SHP77 treated with DMSO at 0.1 percent for 48 hours (cell line): Measurements from ENCODE around the gene GLO1.
"Not testable (repeated sequence)": the region's sequence is repeated elsewhere in the genome, so short reads cannot be mapped to it uniquely, and the experiment has no call there.

ENCODE experiments used
- DNase-seq: peaks from one replicate; lab custom pipeline; 2025; lab: John Stamatoyannopoulos, UW

Gene GLO1

GRCh38 chr6:38705924-38706323, 3.0 kb upstream of the GLO1 start:
- no peak for DNase-seq

DNA sequence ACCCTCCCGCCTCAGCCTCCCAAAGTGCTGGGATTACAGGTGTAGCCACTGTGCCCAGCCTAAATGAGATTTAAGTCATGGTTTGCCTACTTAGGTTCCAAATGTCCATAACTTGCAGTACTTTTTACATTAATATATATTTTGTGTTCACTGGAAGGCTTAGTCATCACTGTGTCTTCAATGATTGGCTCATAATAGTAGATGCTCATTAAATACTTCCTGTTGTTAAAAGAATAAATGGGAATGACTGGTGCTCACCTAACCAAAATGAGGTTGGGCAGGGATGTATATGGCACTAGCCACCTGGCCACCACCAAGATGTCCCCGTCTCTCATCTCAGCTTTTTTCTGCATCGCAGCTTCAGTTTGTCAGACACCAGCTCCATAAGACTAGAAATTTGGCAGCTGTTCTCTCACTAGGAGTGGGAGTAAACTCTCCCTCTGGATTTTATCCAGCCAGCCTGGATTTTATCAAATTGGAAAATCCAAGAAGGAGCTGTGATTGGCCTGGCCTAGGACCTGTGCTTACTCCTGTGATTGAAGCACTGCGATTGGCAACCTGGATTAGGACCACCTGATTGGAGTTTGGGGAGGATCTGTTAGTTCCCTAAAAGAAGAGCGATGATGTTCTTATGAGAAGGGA, 1.1 kb upstream of the GLO1 start:
- DNase-seq = no peak

DNA sequence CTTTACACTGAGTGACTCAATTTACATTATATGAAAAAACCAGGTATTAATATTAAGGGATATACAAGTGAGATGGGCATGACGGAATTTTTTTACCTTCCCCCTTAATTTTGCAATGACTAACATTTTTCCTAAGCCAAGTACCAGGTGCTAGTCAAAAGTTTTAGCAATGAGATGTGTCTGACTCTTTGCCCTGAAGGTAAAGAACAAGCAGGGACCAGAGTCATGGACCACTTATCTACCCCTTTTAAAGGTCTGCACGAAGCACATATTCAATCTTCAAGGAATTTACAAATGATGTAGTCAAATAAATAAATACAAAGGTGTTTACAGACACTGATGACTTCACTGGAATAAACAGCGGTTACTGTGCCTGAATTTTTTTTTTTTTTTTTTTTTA, 1.4 kb downstream of the GLO1 start:
- no peak for DNase-seq

- not testable (repeated sequence) for DNase-seq
Measured at GRCh38 chr6:38699702-38700101, 3.2 kb downstream of the GLO1 start.

DNA sequence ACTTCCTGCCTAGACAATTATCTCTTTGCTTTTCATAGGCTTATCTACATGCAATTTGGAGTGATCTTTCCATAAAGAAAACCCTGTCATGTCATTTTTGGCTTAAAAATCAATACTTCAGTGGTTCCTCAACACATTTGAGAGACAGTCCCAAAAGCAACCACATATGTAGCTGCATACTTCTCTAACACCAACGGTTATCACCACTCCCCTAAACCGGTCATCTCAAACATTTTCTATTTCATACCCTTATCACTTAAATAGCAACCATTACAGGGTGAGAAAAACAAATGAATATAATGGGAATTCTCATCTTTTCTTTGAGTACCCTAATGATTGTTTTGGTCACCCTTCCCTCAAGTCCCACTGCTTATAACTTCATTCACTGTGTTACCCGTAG, 5.1 kb downstream of the GLO1 start:
- no peak for DNase-seq

GRCh38 chr6:38696345-38696744, 6.6 kb downstream of the GLO1 start:
- no peak for DNase-seq

DNA sequence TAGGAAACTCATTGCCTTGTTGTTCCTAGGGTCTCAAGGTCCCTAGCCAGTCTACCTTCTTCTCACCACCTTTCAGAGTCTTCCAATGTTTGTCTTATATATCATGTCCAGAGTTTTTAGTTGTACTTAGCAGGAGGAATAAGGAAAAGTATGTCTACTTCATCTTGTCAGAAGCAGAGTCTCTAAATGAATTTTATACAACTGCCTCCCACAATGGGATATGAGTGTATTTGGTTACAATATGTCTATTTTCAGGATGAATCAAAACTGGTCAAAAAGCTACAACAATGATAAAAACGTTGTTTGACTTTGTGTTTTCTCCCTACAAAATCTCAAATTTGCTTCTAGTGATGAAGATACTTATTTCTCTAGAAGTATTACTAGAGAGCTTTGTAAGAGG, 7.0 kb downstream of the GLO1 start:
- no peak for DNase-seq

DNA sequence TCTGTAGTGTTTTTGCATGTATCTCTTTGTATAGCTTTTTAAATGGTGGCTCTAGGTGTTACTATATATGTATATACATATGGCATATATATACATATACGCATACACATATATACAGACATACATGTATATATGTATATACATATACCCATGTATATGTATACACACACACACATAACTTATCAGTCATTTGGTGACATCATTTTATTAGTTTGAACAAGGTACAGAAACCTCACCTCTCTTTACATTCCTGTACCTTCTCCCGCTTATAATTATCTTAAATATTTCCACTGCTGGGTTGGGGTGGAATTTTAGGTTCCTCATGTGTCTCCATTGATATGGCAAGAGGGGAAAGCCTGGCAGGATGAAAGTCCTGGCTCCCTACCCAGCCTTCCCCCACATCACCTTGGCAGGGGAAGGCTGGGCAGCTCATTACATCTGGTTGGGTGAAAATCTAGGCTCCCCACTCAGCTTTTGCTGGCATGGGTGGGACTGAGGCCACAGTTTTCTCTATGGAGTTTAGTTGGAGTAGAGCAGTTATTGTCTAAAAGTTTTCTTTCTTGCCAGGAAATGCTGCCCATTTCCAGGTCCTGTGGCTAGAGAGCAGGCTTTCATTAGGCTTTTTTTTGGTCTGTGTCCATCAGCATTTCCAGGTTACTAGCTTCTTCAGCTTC, 7.6 kb downstream of the GLO1 start:
- no peak for DNase-seq

GRCh38 chr6:38688579-38689087, 14.3 kb downstream of the GLO1 start:
- DNase-seq = no peak

GRCh38 chr6:38687549-38687948, 15.4 kb downstream of the GLO1 start:
- DNase-seq = no peak

DNA sequence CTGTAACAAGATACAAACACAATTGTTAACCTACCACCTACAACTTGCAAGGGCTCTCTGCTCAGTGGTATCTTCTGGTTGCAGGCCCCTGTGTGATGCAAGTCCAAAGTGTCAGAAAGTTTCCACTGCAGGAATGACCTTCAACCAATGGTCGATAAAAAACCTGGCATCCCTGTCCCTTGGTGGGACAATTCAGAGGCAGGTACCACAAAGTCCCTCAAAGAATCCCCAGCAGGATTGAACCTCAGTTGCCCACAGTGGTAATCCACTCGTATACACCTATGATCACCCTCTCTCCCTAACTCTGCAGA, 15.9 kb downstream of the GLO1 start:
- no peak for DNase-seq

- no peak for DNase-seq
Measured at GRCh38 chr6:38686270-38687042, 16.5 kb downstream of the GLO1 start.

DNA sequence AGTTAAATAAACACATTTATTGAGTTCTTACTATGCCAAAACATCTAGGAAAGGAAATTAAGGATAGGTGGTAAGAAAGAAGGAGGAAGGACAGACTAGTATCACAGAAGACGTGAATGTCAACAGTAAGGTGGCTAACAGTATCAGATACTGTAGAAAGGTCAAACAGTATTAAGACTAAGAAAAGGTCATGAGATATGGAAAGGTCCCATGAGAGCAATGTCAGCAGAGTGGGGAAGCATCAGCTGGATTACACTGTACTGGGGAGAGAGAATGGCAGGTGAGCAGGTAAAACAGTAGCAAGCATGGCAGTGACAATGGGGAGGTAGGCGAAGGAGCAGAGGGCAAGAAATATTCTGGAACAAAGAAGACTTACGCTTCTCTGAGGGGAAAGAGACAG, 18.0 kb downstream of the GLO1 start:
- DNase-seq = no peak

GRCh38 chr6:38684237-38684636, 18.7 kb downstream of the GLO1 start:
- no peak for DNase-seq

DNA sequence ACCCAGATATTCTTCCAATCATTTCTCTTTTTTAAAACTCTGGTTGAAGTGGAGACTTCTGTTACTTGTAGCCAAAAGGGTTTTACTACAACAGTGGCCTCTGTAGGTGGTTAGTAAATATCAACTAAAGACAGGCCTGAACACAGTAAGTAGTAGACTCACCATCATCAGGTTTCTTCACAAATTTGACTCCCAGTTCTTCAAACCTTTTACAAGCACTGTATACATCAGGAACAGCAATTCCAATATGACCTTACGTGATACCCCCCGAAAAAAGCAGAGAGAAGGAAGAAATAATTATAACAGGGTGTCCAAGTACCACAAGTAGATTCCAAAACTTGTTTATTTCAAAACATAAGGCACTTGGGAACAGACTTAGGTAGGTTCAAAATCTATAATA, 21.1 kb downstream of the GLO1 start:
- DNase-seq = no peak

- no peak for DNase-seq
Measured at GRCh38 chr6:38679668-38680067, 23.3 kb downstream of the GLO1 start.

- no peak for DNase-seq
Measured at GRCh38 chr6:38678178-38678760, 24.7 kb downstream of the GLO1 start.

GRCh38 chr6:38676974-38677544, 25.9 kb downstream of the GLO1 start:
- DNase-seq = no peak

DNA sequence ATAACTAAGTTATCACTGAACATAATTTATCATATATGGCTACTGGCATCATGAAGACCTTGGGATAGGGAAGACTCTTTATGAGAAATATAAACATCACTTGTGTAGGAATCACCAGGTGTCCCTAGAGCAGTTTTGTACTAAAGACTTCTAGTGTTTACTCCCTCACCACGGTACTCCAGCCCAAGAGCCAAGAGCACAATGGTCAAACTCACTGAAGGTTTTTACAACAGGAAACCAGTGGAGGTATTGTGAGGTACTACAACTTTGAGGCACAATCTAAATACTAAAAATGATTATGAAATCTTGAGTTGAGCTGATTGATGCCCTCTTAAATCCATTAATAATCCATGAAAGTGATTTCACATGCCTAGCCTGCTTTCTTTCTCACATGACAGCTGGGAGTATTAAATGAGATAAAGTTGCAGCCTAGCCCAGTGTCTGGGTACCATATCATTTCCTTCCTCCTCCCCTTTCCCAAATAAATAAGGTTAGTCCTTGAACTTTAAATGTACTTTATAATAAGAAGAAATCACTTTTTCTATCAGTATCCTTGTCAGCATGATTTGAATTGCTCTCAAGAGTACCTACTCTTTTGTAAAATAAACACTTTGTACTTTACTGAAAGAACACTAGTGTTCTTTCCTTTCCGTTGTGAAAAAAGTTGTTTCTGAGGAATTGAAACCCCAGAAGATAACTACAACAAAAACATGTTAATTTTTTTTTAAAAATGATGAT, 26.5 kb downstream of the GLO1 start:
- DNase-seq = no peak

- DNase-seq = no peak
Measured at GRCh38 chr6:38673397-38674165, 29.4 kb downstream of the GLO1 start.

GRCh38 chr6:38671885-38672467, 31.0 kb downstream of the GLO1 start:
- peak; percentile 13 for DNase-seq
